HG03025 (cell line): ENCODE results near the gene SRSF7.
"Not testable (repeated sequence)": the region's sequence is repeated elsewhere in the genome, so short reads cannot be mapped to it uniquely, and the experiment has no call there.

Experiments used
- ATAC-seq: cut with Tn5 transposase; IDR thresholded peaks from one replicate; pipeline ENCODE4 v1.9.1; 2021; ENCODE audit warnings: mild to moderate bottlenecking, moderate library complexity; ENCODE audit not compliant: unreplicated experiment, low FRiP score

The SRSF7 gene

GRCh38 chr2:38754506-38754905, 3.3 kb upstream of the SRSF7 start:
- no peak for ATAC-seq

DNA sequence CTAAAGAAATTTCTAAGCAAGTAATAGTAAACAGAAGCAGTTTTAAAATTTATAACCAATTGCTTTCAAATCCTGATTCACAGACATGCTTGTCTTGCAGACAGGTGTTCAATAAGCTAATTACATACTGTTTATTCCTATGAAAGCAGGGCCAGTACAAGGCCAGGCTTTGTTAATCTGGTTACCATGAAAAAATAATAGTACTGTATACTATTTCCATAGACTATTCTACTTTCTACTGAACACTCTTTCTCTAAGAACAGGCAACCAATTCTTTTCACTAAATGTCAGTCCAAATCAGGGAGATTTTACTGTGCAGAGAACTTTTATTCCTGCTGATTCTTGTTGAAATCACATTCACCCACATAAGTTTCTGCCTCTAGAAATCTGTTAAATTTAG, 2.9 kb upstream of the SRSF7 start:
- no peak for ATAC-seq

- ATAC-seq, result no peak
Observed at GRCh38 chr2:38751596-38752410, 642 bp upstream of the SRSF7 start.

GRCh38 chr2:38750011-38750890, 910 bp downstream of the SRSF7 start:
- no peak for ATAC-seq

DNA sequence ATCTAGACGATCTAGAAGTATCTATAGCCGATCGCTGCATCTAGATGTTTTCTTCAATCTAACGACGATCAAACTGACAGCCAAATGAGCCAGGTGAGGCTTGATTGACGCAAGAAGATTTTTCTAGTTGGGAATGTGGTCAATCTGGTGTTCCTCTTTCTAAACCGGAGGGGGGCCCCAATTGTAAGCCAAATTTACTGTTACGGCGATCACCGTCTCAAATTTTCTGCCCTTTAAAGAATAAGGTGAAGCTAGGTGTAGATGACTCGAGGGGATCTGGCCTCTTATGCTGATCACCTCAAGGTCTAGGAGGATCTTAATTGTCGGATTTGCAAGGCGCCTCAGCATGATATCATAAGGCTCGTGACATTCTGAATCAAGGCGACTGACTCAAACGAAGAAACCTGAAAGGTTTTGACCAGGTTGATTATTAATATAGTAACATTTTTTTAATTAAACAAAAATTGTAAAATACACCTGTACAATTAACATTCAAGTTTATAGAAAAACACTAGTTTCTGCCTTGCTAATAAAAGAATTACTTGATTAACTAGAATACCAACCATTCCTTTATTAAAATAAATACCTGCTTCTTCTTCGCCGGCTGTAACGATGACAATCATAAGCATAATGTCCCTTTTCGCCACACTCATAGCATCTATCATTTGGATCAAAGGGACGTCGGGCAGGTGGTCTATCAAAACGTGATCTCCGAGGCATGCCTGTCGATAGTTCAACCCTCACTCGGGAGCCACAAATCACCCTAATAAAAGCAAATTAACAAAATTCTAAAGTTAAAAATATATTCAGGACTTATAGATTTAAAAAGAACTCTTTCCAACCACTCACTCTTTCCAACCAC, 2.0 kb downstream of the SRSF7 start:
- no peak for ATAC-seq

- ATAC-seq, result no peak
Observed at GRCh38 chr2:38748391-38748790, 2.8 kb downstream of the SRSF7 start.

- no peak for ATAC-seq
Observed at GRCh38 chr2:38747819-38748218, 3.3 kb downstream of the SRSF7 start.

- no peak for ATAC-seq
Observed at GRCh38 chr2:38747007-38747424, 4.1 kb downstream of the SRSF7 start.

DNA sequence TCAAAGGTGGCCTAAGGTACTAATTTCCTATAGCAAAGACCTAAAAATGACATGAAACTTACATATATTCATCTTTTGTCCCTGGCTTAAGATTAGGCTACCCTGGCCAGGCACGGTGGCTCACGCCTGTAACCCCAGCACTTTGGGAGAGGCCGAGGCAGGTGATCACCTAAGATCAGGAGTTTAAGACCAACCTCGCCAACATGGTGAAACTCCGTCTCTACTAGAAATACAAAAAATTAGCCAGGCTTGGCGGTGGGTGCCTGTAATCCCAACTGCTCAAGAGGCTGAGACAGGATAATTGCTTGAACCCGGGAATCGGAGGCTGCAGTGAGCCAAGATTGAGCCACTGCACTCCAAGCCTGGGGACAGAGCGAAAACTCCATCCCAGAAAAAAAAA, 5.9 kb downstream of the SRSF7 start:
- no peak for ATAC-seq

- ATAC-seq, result no peak
Observed at GRCh38 chr2:38744399-38744780, 6.8 kb downstream of the SRSF7 start.

DNA sequence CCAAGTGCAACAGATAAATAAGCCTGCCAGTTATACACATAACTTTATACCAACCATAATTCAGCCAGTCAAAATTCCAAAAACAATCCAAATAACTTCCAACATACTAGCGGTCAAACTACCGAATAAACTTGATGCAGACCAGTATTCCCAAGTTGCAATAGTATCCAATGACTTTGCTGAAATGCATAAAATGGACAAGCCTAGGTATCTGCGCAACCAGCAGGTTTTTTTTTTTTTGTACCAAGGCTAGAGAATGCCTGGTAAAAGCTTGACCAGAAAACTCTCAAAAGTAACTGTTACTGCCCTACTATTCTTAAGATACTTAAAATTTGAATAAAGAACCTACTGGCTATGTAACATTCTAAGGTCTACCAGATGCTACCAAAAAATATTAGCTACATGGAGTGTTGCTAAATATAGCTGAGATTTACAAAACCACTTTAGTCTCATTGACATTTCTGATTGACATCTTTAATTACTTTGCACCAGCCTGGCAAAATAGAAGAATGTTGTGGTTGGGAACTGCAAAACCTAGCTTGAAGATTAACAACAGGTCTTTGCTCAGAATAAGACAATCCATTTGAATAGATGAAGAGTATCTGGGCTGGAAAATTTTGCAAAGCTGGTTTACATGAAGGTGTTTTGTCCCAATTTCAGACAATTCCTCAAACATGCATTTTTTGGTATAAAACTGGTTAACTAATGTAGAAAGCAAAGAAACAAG, 7.3 kb downstream of the SRSF7 start:
- no peak for ATAC-seq

- no peak for ATAC-seq
Observed at GRCh38 chr2:38742797-38743559, 8.2 kb downstream of the SRSF7 start.

- no peak for ATAC-seq
Observed at GRCh38 chr2:38740851-38741731, 10.1 kb downstream of the SRSF7 start.

- ATAC-seq, result no peak
Observed at GRCh38 chr2:38739524-38739923, 11.6 kb downstream of the SRSF7 start.

DNA sequence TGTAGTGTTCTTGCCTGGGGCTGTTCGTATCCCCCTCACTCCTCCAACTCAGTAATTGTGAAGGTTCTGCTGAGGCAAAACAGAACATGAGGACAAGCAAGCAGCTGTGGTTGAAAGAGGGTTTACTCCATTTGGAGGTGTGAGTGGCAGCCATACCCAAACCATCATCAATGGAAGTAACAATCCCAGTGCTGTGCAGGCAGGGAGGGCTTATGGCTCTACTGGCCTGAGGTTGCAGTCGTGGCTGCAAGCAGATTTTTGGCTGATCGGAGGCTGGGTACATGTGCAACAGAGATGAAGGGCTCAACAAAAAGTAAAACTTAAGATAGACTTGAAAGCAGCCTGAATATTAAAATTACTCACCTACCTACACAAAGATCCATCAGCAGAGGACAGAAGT, 13.2 kb downstream of the SRSF7 start:
- ATAC-seq, result no peak

DNA sequence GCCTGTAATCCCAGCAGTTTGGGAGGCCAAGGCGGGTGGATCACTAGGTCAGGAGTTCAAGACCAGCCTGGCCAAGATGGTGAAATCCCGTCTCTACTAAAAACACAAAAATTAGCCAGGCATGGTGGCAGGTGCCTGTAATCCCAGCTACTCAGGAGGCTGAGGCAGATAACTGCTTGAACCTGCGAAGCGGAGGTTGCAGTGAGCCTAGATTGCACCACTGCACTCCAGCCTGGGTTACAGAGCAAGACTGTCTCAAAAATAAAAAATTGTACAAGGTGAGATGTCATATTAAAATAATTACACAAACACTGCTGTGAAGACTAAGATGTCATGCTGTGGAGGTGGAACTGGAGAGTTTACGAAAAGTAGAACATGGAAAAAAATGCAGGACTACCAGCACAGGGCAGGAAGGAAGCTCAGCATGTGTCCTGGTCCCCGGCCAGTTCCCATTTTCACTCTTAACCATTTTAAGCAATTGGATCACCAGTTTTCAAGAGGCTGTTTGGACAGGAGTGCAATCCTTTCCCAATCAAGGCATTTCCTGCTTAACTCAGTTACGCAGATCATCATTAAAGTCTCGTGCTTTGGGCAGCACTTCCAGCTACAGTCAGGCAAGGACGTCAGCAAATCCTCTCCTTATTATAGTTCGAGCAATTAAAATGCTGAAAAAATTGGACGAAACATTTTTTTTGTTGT, 14.0 kb downstream of the SRSF7 start:
- ATAC-seq, result not testable (repeated sequence)

DNA sequence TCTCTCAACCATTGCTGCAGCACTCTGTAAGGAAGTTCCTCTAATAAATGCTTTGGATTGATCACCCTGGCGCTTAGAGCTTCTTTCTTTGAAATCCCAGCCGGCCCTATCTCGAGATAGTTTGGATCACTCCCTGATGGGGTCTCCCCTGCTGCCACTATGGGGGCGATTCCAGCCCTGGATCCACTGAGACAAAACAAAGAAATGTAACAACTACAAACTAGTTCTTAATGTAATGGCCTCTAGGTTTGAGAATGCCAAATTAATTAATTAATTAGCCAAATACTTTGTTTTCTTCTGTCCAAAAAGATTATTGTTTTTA, 15.2 kb downstream of the SRSF7 start:
- ATAC-seq, result no peak
